HG02588 (cell line): ENCODE data around the gene VTN.
A peak's percentile ranks its signal among the peaks of the same experiment; 100 is the strongest.

Source experiments
- ATAC-seq: cut with Tn5 transposase; IDR thresholded peaks from one replicate; pipeline ENCODE4 v1.9.1; 2021; ENCODE audit warnings: mild to moderate bottlenecking, moderate library complexity; ENCODE audit not compliant: unreplicated experiment

Gene VTN

GRCh38 chr17:28370744-28371103 lies 617 bp upstream of the VTN start:
- no peak for ATAC-seq

- ATAC-seq, result no peak
Observed at GRCh38 chr17:28369684-28370034, 448 bp downstream of the VTN start.

GRCh38 chr17:28368915-28369683 lies 1.0 kb downstream of the VTN start:
- ATAC-seq, result no peak

GRCh38 chr17:28368306-28368831 lies 1.7 kb downstream of the VTN start:
- no peak for ATAC-seq

GRCh38 chr17:28367641-28368305 lies 2.3 kb downstream of the VTN start:
- no peak for ATAC-seq

GRCh38 chr17:28366605-28367004 lies 3.5 kb downstream of the VTN start:
- no peak for ATAC-seq

GRCh38 chr17:28365487-28365886 lies 4.6 kb downstream of the VTN start:
- no peak for ATAC-seq

GRCh38 chr17:28364665-28365363 lies 5.3 kb downstream of the VTN start, which contains the start of gene SEBOX:
Gene SEBOX (minus strand): TSS chr17:28365199. CDS start chr17:28365151, 48 bp downstream.
- no peak for ATAC-seq

- ATAC-seq, result no peak
Observed at GRCh38 chr17:28363776-28364650, 6.1 kb downstream of the VTN start.

- no peak for ATAC-seq
Observed at GRCh38 chr17:28363186-28363585, 6.9 kb downstream of the VTN start.

- no peak for ATAC-seq
Observed at GRCh38 chr17:28357901-28358197, 12.3 kb downstream of the VTN start.

GRCh38 chr17:28357061-28357900 lies 12.8 kb downstream of the VTN start, which contains the start of gene POLDIP2:
Gene POLDIP2 (minus strand): TSS chr17:28357527. CDS start chr17:28357448, 79 bp downstream.
- peak; percentile 95 for ATAC-seq

GRCh38 chr17:28350271-28350670 lies 19.8 kb downstream of the VTN start:
- no peak for ATAC-seq

- no peak for ATAC-seq
Observed at GRCh38 chr17:28348979-28349378, 21.1 kb downstream of the VTN start.

GRCh38 chr17:28347261-28347891 lies 22.7 kb downstream of the VTN start:
- ATAC-seq, result no peak

GRCh38 chr17:28346746-28347246 lies 23.3 kb downstream of the VTN start:
- no peak for ATAC-seq

GRCh38 chr17:28346199-28346580 lies 23.9 kb downstream of the VTN start:
- ATAC-seq, result no peak

- no peak for ATAC-seq
Observed at GRCh38 chr17:28345419-28346198, 24.5 kb downstream of the VTN start.
